HUES48 (cell line): ENCODE results near the gene APOD.

Source experiments
- H3K27ac ChIP-seq: one replicate; pipeline ENCODE4 v1.7.0; 2013; ENCODE audit warnings: low read depth, low read length, inconsistent platforms
- H3K27me3 ChIP-seq: 2 replicates; pipeline ENCODE4 v1.6.1; 2013; ENCODE audit warnings: mild to moderate bottlenecking, low read length; ENCODE audit not compliant: control insufficient read depth, insufficient read depth
- H3K36me3 ChIP-seq: 2 replicates; pipeline ENCODE4 v1.6.1; 2013; ENCODE audit warnings: low read length; ENCODE audit not compliant: control insufficient read depth, insufficient read depth
- H3K4me1 ChIP-seq: 2 replicates; pipeline ENCODE4 v1.6.1; 2013; ENCODE audit warnings: mild to moderate bottlenecking, low read length; ENCODE audit not compliant: control insufficient read depth, insufficient read depth
- H3K4me3 ChIP-seq: 2 replicates; pipeline ENCODE4 v1.5.1; 2013; ENCODE audit warnings: mild to moderate bottlenecking, low read depth, low read length
- H3K9ac ChIP-seq: 2 replicates; pipeline ENCODE4 v1.6.1; 2013; ENCODE audit warnings: mild to moderate bottlenecking, low read depth, low read length, moderate library complexity
- H3K9me3 ChIP-seq: 2 replicates; pipeline ENCODE4 v1.6.1; 2013; ENCODE audit warnings: low read length; ENCODE audit not compliant: control insufficient read depth, insufficient read depth

The APOD gene

DNA sequence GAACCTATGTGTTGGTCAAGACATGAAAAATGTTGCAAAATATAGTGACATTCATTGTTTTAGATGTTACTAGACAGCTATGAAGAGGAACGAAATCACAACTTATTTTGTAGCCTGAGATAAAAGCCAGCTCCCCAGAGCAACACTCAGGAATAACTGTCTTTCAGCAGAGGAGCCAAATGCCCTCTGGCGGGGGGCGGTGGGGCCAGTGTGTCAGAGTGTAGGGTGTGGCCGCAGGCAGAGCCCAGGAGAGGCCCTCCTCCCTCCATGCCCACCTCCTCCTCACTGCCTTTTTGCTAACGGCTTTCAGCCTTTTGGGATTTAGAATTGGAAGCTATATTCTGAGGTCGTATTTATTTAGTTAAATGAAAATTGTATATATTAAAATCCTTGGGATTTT lies 16.9 kb downstream of the APOD start:
- Histone ChIP-seq H3K9me3 (no peaks in the 10 kb centered on the region), H3K36me3 (no peaks in the 10 kb centered on the region), H3K27ac (no peak overlapping the region), H3K4me3 (no peak overlapping the region), H3K9ac (no peak overlapping the region), H3K4me1 (no peaks in the 10 kb centered on the region), H3K27me3 (no peaks in the 10 kb centered on the region)

DNA sequence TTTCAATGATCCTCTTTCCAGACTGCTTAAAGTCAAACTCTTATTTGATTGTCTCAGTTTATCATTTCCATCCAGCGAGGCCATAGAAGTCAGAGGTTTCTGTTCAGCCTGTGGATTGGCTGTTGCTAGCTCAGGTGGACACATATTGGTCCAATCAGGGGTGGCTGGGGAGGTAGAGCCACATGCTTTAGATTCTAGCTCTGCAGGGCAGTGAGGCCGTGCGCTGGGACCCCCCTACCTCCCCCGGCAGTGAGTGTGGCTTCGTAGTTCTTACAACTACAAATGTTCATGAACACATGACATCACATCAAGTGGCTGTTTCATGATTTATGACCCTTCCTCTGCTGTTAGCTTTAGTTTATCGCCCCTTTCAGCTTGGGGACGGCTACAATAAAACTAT lies 18.0 kb downstream of the APOD start:
- no peak overlapping the region for H3K27ac ChIP-seq
- no peak overlapping the region for H3K9ac ChIP-seq
- no peaks in the 10 kb centered on the region for H3K9me3 ChIP-seq

DNA sequence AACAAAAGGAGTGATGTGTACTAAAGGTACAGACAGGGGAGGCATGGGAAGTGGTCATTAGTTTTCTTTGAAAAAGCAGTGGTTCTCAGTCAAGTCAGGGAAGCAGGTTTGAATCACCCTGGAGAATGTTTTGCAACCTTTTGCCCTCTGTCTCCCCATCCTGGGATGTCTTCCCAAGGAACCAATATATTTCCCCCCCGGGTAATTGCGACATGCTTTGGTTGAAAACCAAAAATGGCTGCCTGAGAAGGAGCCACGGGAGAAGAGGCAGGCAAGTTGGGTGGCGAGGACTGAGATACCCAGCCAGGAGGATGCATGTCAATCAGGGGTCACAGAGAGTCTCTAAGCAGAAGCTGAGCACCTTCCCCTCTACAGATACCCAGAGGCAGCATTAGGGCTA lies 20.4 kb downstream of the APOD start:
- H3K4me1 ChIP-seq, result no peaks in the 10 kb centered on the region
- H3K27me3 ChIP-seq, result no peaks in the 10 kb centered on the region
- no peak overlapping the region for H3K27ac ChIP-seq
- H3K9me3 ChIP-seq, result no peaks in the 10 kb centered on the region
- no peak overlapping the region for H3K9ac ChIP-seq
- H3K36me3 ChIP-seq, result no peaks in the 10 kb centered on the region
- H3K4me3 ChIP-seq, result no peak overlapping the region

More for the DNA sequence above, 18.0 kb downstream of the APOD start:
- H3K4me3 ChIP-seq, result no peak overlapping the region
- no peaks in the 10 kb centered on the region for H3K27me3 ChIP-seq
- no peaks in the 10 kb centered on the region for H3K4me1 ChIP-seq
- H3K36me3 ChIP-seq, result no peaks in the 10 kb centered on the region

DNA sequence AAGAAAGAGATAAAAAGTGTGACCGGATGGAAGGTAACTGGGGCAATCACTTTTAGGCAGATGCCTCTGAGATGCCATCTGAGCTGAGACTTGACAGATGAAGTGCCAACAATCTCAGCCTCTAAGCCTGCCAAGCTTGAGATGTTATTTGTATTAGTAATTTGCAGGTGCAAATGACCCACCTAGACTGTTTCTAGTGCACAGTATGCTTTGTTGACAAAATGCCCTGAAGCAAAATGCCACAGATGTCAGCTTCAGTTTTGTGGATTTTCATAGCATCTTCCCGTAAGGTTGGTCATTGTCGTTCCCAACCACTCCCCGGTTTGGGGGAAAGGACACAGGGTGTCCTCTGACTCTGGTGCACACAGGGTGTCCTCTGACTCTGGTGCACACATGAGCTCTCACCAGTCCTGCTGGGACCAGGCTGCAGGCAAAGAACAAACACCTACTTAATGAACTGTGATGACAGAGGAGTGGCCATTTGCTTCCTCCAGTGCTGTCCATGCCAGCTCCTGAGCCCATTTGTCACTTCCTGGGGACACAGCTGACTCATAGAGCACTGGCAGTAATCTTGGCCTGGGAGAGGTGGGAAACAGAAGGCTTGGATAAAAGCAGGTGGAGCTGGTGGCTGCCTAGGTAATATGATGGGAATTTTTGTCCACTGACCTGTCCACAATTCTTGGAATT lies 23.9 kb downstream of the APOD start:
- Histone ChIP-seq H3K36me3 (no peaks in the 10 kb centered on the region), H3K9ac (no peak overlapping the region), H3K27me3 (no peaks in the 10 kb centered on the region; the same call in 1 of the 2 replicates), H3K27ac (no peak overlapping the region), H3K4me3 (no peak overlapping the region), H3K4me1 (no peaks in the 10 kb centered on the region), H3K9me3 (no peaks in the 10 kb centered on the region)

DNA sequence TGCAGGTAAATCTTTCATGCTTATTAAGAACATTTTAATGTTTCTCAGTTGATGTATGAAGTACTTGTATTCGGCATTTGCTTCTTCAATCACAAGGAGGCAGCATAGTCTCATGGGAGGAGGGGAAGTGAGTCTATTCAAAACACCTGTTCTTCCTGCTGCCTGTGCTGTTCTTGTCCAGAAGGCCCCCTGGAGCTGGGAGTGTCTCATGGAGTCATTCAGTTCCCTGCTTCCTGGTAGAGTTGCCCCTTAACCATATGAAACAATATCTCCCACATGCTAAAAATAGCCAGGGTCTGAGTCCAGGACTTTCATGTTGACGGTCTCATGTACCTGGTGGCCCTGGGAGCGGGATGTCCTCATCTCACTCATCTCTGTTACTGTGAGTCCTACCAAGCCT lies 25.1 kb downstream of the APOD start:
- Histone ChIP-seq H3K4me3 (no peak overlapping the region), H3K36me3 (no peaks in the 10 kb centered on the region), H3K9ac (no peak overlapping the region), H3K9me3 (no peaks in the 10 kb centered on the region), H3K27me3 (no peaks in the 10 kb centered on the region; the same call in 1 of the 2 replicates), H3K27ac (no peak overlapping the region), H3K4me1 (no peaks in the 10 kb centered on the region)

DNA sequence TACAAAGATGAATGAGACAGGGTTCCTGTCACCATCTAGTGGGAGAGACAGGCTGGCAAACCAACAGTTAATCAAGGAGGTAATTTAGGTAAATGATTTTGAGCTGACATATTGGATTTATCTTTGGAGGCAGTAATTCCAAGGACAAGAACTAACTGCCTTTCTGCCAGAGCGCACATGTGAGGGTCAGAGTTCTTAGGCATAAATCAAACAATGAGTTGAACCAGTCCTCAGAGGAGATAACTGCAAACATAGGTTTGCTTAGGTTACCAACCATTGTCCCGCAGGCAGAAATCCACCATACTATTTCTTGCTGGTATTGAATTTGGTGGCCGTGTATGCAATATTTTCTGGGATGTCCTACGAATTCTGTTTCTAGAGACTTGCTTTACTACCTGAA lies 26.4 kb downstream of the APOD start:
- H3K27ac ChIP-seq, result no peak overlapping the region
- no peaks in the 10 kb centered on the region for H3K4me1 ChIP-seq
- H3K9me3 ChIP-seq, result no peaks in the 10 kb centered on the region
- H3K4me3 ChIP-seq, result no peak overlapping the region
- H3K9ac ChIP-seq, result no peak overlapping the region
- no peaks in the 10 kb centered on the region; the same call in 1 of the 2 replicates for H3K27me3 ChIP-seq
- H3K36me3 ChIP-seq, result no peaks in the 10 kb centered on the region

DNA sequence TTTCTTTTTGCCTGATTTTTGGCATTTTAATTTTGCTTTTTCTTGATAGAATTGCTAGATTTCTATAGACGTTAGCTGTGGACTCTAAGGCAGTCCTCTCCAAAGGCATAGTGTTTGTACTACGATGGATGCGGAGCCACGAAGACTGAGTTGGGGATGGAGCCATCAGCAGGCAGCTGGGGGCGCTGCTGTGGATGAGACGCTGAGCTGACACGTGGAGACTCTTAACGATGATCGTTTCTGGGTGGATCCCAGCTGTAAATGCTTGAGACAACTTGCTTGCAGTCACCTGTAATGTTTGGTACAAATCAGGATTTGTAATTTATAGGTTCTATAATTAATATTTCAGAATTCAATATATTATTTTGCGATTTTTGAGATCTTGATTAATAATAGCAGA lies 27.4 kb downstream of the APOD start:
- H3K9me3 ChIP-seq, result no peaks in the 10 kb centered on the region
- H3K9ac ChIP-seq, result no peak overlapping the region
- H3K4me1 ChIP-seq, result no peaks in the 10 kb centered on the region
- no peak overlapping the region for H3K4me3 ChIP-seq
- H3K27ac ChIP-seq, result no peak overlapping the region
- no peaks in the 10 kb centered on the region for H3K36me3 ChIP-seq
- H3K27me3 ChIP-seq, result no peaks in the 10 kb centered on the region; the same call in 1 of the 2 replicates

DNA sequence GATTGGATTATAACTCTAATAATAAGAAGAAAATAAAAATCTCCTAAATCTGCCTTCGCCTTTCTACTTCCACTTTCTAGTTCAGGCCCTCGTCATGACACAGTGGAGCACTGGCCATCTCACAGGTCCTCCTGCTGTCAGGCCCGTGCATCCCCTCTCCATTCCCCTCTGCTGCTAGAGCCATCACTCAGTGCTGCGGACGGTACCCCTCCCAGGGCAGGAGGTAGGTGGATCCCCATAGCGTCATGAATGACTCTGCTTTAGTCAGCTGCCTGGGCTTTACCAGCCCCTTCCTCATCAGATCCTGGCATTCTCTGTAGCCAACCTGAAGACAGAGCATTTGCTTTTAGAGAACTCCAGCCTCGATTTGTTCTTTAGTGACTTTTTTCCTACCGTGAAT lies 28.6 kb downstream of the APOD start:
- Histone ChIP-seq H3K36me3 (no peaks in the 10 kb centered on the region), H3K9me3 (no peaks in the 10 kb centered on the region), H3K27me3 (no peaks in the 10 kb centered on the region; the same call in 1 of the 2 replicates), H3K27ac (no peak overlapping the region), H3K4me3 (no peak overlapping the region), H3K9ac (no peak overlapping the region), H3K4me1 (no peaks in the 10 kb centered on the region)

DNA sequence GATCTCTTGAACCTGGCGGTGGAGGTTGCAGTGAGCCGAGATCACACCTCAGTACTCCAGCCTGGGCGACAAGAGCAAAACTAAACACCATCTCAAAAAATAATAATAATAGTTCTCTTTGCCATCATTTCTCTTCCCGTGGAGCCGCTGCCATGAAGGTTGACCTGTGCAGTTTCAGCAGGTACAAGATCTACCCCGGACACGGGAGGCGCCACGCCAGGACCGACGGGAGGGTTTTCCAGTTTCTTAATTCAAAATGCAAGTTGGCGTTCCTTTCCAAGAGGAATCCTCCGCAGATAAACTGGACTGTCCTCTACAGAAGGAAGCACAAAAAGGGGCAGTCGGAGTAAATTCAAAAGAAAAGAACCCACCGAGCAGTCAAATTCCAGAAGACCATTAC lies 29.3 kb downstream of the APOD start:
- H3K4me1 ChIP-seq, result no peaks in the 10 kb centered on the region
- H3K36me3 ChIP-seq, result no peaks in the 10 kb centered on the region
- no peaks in the 10 kb centered on the region; the same call in 1 of the 2 replicates for H3K27me3 ChIP-seq
- no peaks in the 10 kb centered on the region for H3K9me3 ChIP-seq
- H3K27ac ChIP-seq, result no peak overlapping the region
- no peak overlapping the region for H3K4me3 ChIP-seq
- H3K9ac ChIP-seq, result no peak overlapping the region

DNA sequence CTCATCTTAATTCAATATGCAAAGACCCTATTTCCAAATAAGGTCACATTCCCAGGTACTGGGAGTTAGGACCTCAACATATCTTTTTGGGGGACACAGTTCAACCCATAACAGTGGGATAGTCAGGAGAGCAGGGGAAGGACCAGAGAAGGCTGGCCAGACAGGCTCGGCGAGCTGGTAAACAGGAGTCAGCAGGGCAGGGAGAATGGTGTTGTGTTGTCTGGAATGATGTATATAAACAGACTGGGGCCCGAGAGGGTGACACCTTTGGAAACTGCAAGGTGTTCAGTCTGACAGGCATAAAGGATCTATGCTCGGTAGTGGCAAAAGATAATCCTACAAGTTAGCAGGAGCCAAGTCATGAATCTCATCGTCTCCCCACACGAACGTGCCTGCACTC lies 30.5 kb downstream of the APOD start:
- H3K9ac ChIP-seq, result no peak overlapping the region
- no peak overlapping the region for H3K4me3 ChIP-seq
- H3K9me3 ChIP-seq, result no peaks in the 10 kb centered on the region
- peaks cover 9% of the 10 kb centered on the region for H3K4me1 ChIP-seq
- no peaks in the 10 kb centered on the region; the same call in 1 of the 2 replicates for H3K27me3 ChIP-seq
- H3K36me3 ChIP-seq, result no peaks in the 10 kb centered on the region
- H3K27ac ChIP-seq, result no peak overlapping the region

DNA sequence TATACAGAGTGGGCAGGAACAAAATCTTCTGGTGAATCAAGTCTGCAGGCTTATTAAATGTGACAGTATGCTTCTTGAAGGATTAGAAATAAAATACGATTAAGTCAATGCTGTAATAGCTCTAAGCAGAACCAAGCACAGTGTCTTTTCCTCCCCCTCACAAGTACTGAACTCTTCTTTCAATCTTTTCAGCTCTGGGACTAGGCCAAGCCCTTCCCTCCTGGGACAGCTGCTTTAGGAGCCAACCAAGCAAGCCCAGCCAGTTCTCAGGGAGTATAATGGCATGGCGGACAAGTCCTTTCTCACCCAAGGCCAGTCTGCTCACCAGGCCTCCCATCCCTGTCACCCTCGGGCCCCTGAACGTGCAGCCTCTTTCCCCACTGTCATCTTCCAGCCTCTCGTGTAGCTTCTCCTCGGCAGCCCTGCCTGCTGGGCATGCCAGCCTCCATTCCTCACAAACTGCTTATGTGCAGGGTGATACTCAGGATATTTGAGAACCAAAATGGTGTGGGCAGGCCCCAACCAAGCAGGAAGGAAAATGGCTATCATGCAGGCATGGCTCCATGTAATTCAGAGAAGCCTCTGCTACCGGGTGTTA lies 32.3 kb downstream of the APOD start:
- H3K9me3 ChIP-seq, result no peaks in the 10 kb centered on the region
- peaks cover 15% of the 10 kb centered on the region for H3K4me1 ChIP-seq
- H3K27me3 ChIP-seq, result no peaks in the 10 kb centered on the region
- H3K27ac ChIP-seq, result no peak overlapping the region
- no peaks in the 10 kb centered on the region for H3K36me3 ChIP-seq
- no peak overlapping the region for H3K4me3 ChIP-seq
- H3K9ac ChIP-seq, result no peak overlapping the region
